Measurements from ENCODE around the gene PDIA5. TPM values are rescaled to one million over a fixed set of nuclear protein-coding genes. Genes with fewer than 3 reads are reported as not detected.

The PDIA5 gene
- total and polyA plus RNA-seq, 4 donors, result 15.5 to 38.6 (median 30.7) TPM

GRCh38 chr3:123027292-123028232, 39.3 kb upstream of the PDIA5 start, which contains the start of gene SEMA5B:
TSS of gene SEMA5B (minus strand) at chr3:123027763. CDS start at chr3:122961263, 66,500 bp downstream.
- Histone ChIP-seq H3K4me3 (peak within 1 kb of the TSS; percentile 43), H3K36me3 (ENCODE audit: control insufficient read depth in 4 of 4, insufficient read depth in 4 of 4, low read length in 4 of 4) (no peaks in the 10 kb centered on the region), H3K27me3 (ENCODE audit: control insufficient read depth in 3 of 3, insufficient read depth in 3 of 3, low read length in 2 of 3) (peaks cover 0 to 54% (median 54%) of the 10 kb centered on the region in 3 donors), H3K9me3 (ENCODE audit: control insufficient read depth in 4 of 4, insufficient read depth in 3 of 4, low read length in 3 of 4) (peaks cover 0 to 1% (median 0%) of the 10 kb centered on the region in 4 donors), H3K27ac (ENCODE audit: low read depth in 1 of 2, low read length in 1 of 2) (no peak within 1 kb of the TSS), H3K9ac (ENCODE audit: insufficient read depth in 1 of 2, low read length in 2 of 2) (peak within 1 kb of the TSS in 1 of 2 donors; percentile 65), H3K4me1 (ENCODE audit: control insufficient read depth in 5 of 5, insufficient read depth in 5 of 5, low read length in 5 of 5) (peaks cover 0 to 18% (median 2%) of the 10 kb centered on the region in 5 donors)
- DNase-seq (peak; percentile 51 to 67 (median 56)), ATAC-seq (ENCODE audit: insufficient read depth, low FRiP score) (peak; percentile 42)
- WGBS, 2 donors, result 0 to 1% methylated on average over 87 to 94 of the region's 94 CpGs
- TF ChIP-seq, protein P1, sequence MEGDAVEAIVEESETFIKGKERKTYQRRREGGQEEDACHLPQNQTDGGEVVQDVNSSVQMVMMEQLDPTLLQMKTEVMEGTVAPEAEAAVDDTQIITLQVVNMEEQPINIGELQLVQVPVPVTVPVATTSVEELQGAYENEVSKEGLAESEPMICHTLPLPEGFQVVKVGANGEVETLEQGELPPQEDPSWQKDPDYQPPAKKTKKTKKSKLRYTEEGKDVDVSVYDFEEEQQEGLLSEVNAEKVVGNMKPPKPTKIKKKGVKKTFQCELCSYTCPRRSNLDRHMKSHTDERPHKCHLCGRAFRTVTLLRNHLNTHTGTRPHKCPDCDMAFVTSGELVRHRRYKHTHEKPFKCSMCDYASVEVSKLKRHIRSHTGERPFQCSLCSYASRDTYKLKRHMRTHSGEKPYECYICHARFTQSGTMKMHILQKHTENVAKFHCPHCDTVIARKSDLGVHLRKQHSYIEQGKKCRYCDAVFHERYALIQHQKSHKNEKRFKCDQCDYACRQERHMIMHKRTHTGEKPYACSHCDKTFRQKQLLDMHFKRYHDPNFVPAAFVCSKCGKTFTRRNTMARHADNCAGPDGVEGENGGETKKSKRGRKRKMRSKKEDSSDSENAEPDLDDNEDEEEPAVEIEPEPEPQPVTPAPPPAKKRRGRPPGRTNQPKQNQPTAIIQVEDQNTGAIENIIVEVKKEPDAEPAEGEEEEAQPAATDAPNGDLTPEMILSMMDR (IDR thresholded peaks at IDR 0.05; ENCODE audit: control extremely low read depth, extremely low read depth), result peak; percentile 12

GRCh38 chr3:123028233-123028828, 38.5 kb upstream of the PDIA5 start:
- Histone ChIP-seq H3K9me3 (ENCODE audit: control insufficient read depth in 4 of 4, insufficient read depth in 3 of 4, low read length in 3 of 4) (peaks cover 0 to 1% (median 0%) of the 10 kb centered on the region in 4 donors), H3K27ac (ENCODE audit: low read depth in 1 of 2, low read length in 1 of 2) (no peak overlapping the region), H3K4me1 (ENCODE audit: control insufficient read depth in 5 of 5, insufficient read depth in 5 of 5, low read length in 5 of 5) (peaks cover 0 to 18% (median 2%) of the 10 kb centered on the region in 5 donors), H3K36me3 (ENCODE audit: control insufficient read depth in 4 of 4, insufficient read depth in 4 of 4, low read length in 4 of 4) (no peaks in the 10 kb centered on the region), H3K27me3 (ENCODE audit: control insufficient read depth in 3 of 3, insufficient read depth in 3 of 3, low read length in 2 of 3) (peaks cover 0 to 53% (median 47%) of the 10 kb centered on the region in 3 donors), H3K4me3 (no peak overlapping the region), H3K9ac (ENCODE audit: insufficient read depth in 1 of 2, low read length in 2 of 2) (peak overlapping the region in 1 of 2 donors; percentile 65)
- ATAC-seq (ENCODE audit: insufficient read depth, low FRiP score) (peak; percentile 65), DNase-seq (peak; percentile 72 to 91 (median 88))
- TF ChIP-seq, protein P1 (IDR thresholded peaks at IDR 0.05; ENCODE audit: control extremely low read depth, extremely low read depth), result peak; percentile 8
- WGBS, 2 donors, result 1 to 2% methylated on average over 21 of the region's 21 CpGs

DNA sequence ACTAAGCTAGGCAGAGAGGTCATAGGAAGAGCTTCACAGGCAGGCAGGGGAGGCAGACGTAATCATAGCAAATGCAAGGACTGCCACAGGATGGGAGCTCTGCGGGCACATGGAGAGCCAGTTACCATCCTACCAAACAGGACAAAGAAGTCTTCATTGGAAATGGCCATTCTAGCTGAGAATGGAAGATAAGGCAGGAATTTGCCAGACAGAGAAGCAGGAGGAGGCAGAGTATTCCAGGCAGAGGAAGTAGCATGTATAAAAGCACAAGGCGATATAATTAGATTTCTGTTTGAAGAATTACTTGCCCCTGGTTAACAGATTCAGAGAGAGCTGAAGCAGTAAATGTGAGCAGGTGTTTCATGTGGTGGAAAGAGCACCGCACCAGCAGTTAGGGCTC, 35.8 kb upstream of the PDIA5 start:
- Histone ChIP-seq H3K9ac (ENCODE audit: insufficient read depth in 1 of 2, low read length in 2 of 2) (no peak overlapping the region), H3K27ac (ENCODE audit: low read depth in 1 of 2, low read length in 1 of 2) (no peak overlapping the region), H3K4me3 (no peak overlapping the region), H3K9me3 (ENCODE audit: control insufficient read depth in 4 of 4, insufficient read depth in 3 of 4, low read length in 3 of 4) (peaks cover 0 to 1% (median 0%) of the 10 kb centered on the region in 4 donors), H3K36me3 (ENCODE audit: control insufficient read depth in 4 of 4, insufficient read depth in 4 of 4, low read length in 4 of 4) (no peaks in the 10 kb centered on the region), H3K27me3 (ENCODE audit: control insufficient read depth in 3 of 3, insufficient read depth in 3 of 3, low read length in 2 of 3) (peaks cover 0 to 27% (median 24%) of the 10 kb centered on the region in 3 donors), H3K4me1 (ENCODE audit: control insufficient read depth in 5 of 5, insufficient read depth in 5 of 5, low read length in 5 of 5) (peaks cover 0 to 18% (median 2%) of the 10 kb centered on the region in 5 donors)
- DNase-seq, result no peak
- TF ChIP-seq, protein P1 (IDR thresholded peaks at IDR 0.05; ENCODE audit: control extremely low read depth, extremely low read depth), result no peak
- WGBS, 2 donors, result 67 to 73% methylated on average over 4 of the region's 4 CpGs
- no peak for ATAC-seq (ENCODE audit: insufficient read depth, low FRiP score)

All from lung (tissue), 12 donors.